IMR-90 (cell line): ENCODE data around the gene CELSR2.

Source experiments
- BHLHE40 ChIP-seq: fragments of 150-350 bp; IDR thresholded peaks from 2 replicates; pipeline ENCODE4 v1.6.1; 2016; ENCODE audit warnings: mild to moderate bottlenecking, low read depth, low read length
- CEBPB ChIP-seq: IDR thresholded peaks from 2 replicates; pipeline ENCODE4 v1.6.1; 2012; ENCODE audit warnings: low read depth, low read length, improper control_type of control experiment
- MXI1 ChIP-seq: IDR thresholded peaks from 2 replicates; pipeline ENCODE4 v1.6.1; 2012; ENCODE audit warnings: low read depth, mild to moderate bottlenecking, low read length, moderate library complexity, borderline replicate concordance
- NFE2L2 ChIP-seq: fragments of 150-350 bp; IDR thresholded peaks from 2 replicates; pipeline ENCODE4 v1.6.1; 2016; ENCODE audit warnings: low read depth, mild to moderate bottlenecking, low read length
- POLR2A ChIP-seq: IDR thresholded peaks from 2 replicates; pipeline ENCODE4 v1.6.1; 2012; ENCODE audit warnings: mild to moderate bottlenecking, low read depth, low read length
- RAD21 ChIP-seq: IDR thresholded peaks from 2 replicates; pipeline ENCODE4 v1.6.1; 2012; ENCODE audit warnings: low read length, improper control_type of control experiment
- RCOR1 ChIP-seq: IDR thresholded peaks from 2 replicates; pipeline ENCODE4 v1.6.1; 2012; ENCODE audit warnings: mild to moderate bottlenecking, low read length, improper control_type of control experiment; ENCODE audit not compliant: insufficient replicate concordance
- USF2 ChIP-seq: fragments of 150-350 bp; IDR thresholded peaks from 2 replicates; pipeline ENCODE4 v1.6.1; 2017; ENCODE audit warnings: mild to moderate bottlenecking, antibody characterized with exemption, low read length, low read depth
- TF ChIP-seq, protein P1 (sequence below): conservative IDR thresholded peaks from 2 replicates; pipeline ENCODE4 v1.5.1; 2012; ENCODE audit warnings: mild to moderate bottlenecking, low read depth, low read length, improper control_type of control experiment
- TF ChIP-seq, protein P2 (sequence below): fragments of 150-350 bp; IDR thresholded peaks from 2 replicates; pipeline ENCODE4 v1.6.1; 2016; ENCODE audit warnings: low read depth, mild to moderate bottlenecking, low read length, moderate library complexity, borderline replicate concordance

DNA sequence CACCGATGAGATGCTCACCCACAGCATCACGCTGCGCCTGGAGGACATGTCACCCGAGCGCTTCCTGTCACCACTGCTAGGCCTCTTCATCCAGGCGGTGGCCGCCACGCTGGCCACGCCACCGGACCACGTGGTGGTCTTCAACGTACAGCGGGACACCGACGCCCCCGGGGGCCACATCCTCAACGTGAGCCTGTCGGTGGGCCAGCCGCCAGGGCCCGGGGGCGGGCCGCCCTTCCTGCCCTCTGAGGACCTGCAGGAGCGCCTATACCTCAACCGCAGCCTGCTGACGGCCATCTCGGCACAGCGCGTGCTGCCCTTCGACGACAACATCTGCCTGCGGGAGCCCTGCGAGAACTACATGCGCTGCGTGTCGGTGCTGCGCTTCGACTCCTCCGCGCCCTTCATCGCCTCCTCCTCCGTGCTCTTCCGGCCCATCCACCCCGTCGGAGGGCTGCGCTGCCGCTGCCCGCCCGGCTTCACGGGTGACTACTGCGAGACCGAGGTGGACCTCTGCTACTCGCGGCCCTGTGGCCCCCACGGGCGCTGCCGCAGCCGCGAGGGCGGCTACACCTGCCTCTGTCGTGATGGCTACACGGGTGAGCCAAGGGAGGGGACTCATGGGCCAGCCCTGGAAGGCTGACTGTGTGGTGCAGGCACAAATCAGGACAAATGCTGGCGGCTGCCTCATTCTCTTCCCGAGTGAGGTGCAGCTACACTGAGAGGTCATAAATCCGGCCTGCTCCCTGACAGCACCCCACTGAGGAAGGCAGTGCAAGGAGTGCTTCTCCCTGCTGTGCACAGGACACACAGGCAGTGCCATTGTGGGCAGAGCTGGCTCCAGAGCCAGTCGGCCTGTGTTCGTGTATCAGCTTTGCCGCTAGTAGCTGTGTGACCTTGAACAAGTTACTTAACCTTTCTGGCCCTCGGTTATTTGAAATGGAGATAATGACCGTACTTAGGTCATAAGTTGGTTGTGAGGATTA is 9.4 kb downstream of the CELSR2 start:
- TF ChIP-seq, protein P1, sequence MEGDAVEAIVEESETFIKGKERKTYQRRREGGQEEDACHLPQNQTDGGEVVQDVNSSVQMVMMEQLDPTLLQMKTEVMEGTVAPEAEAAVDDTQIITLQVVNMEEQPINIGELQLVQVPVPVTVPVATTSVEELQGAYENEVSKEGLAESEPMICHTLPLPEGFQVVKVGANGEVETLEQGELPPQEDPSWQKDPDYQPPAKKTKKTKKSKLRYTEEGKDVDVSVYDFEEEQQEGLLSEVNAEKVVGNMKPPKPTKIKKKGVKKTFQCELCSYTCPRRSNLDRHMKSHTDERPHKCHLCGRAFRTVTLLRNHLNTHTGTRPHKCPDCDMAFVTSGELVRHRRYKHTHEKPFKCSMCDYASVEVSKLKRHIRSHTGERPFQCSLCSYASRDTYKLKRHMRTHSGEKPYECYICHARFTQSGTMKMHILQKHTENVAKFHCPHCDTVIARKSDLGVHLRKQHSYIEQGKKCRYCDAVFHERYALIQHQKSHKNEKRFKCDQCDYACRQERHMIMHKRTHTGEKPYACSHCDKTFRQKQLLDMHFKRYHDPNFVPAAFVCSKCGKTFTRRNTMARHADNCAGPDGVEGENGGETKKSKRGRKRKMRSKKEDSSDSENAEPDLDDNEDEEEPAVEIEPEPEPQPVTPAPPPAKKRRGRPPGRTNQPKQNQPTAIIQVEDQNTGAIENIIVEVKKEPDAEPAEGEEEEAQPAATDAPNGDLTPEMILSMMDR: no peak
- TF ChIP-seq MXI1 (no peak), RCOR1 (no peak), USF2 (no peak), POLR2A (no peak), CEBPB (no peak), BHLHE40 (no peak), RAD21 (no peak), NFE2L2 (no peak)
- TF ChIP-seq, protein P2, sequence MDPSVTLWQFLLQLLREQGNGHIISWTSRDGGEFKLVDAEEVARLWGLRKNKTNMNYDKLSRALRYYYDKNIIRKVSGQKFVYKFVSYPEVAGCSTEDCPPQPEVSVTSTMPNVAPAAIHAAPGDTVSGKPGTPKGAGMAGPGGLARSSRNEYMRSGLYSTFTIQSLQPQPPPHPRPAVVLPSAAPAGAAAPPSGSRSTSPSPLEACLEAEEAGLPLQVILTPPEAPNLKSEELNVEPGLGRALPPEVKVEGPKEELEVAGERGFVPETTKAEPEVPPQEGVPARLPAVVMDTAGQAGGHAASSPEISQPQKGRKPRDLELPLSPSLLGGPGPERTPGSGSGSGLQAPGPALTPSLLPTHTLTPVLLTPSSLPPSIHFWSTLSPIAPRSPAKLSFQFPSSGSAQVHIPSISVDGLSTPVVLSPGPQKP: no peak
